DMS79 treated with DMSO at 0.1 percent for 48 hours (cell line): Measurements from ENCODE around the gene TMED6.
"Not testable (repeated sequence)": the region's sequence is repeated elsewhere in the genome, so short reads cannot be mapped to it uniquely, and the experiment has no call there.

Source experiments
- DNase-seq: peaks from one replicate; lab custom pipeline; 2025; lab: John Stamatoyannopoulos, UW

TMED6 gene

GRCh38 chr16:69301861-69302260 lies 49.7 kb downstream of the TMED6 start:
- DNase-seq = no peak

DNA sequence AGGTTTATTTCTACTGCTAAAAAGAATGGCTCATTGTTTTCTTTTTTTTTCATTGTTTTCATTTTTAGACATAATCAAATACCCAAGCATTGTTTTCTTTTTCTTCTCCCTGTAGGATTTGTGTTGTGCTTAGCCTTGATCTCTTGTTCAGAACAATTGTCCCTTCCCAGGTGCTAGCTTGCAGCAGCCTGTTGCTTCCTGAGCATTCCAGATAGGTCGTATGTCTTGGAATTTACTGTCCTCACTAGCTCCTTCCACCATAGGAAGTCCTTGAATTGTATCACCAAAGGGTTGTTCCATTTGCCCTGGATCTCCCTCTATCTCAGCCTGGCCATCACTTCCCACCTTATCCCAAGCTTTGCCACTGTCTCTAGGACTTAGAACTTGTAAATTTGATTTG lies 50.4 kb downstream of the TMED6 start:
- no peak for DNase-seq

GRCh38 chr16:69298261-69298660 lies 53.3 kb downstream of the TMED6 start:
- no peak for DNase-seq

- not testable (repeated sequence) for DNase-seq
Measured at GRCh38 chr16:69296771-69297170, 54.8 kb downstream of the TMED6 start.

DNA sequence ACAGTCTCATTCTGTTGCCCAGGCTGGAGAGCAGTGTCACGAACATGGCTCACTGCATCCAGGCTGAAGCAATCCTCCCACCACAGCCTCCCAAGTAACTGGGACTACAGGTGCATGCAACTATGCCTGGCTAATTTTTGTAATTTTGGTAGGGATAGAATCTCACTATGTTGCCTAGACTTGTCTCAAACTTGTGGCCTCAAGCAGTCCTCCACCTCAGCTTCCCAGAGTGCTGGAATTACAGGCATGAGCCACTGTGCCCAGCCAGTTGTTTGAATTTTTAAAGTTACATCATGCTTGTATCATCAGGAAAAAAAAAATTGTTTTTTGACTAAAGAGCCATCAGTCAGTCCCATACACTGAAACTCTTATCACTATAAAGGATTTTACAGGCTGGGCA lies 57.5 kb downstream of the TMED6 start:
- DNase-seq = no peak

- DNase-seq = no peak
Measured at GRCh38 chr16:69293401-69293800, 58.2 kb downstream of the TMED6 start.
